GM10248 (cell line): ENCODE results near the gene TRPM2.

Experiments used
- CTCF ChIA-PET: fragments of 300-600 bp; sonication (Branson Sonifier 250); formaldehyde crosslinking; extraction: SDS; loops from one replicate; lab custom pipeline; 2021; ENCODE audit warnings: antibody characterized with exemption; lab: Yijun Ruan, JAX
- POLR2A ChIA-PET: fragments of 350-650 bp; sonication (Branson Sonifier 250); formaldehyde crosslinking; extraction: SDS; loops from one replicate; lab custom pipeline; 2020; ENCODE audit warnings: antibody characterized with exemption; lab: Yijun Ruan, JAX
- DNase-seq: peaks from one replicate; pipeline ENCODE4 v3.0.0; 2012; ENCODE audit errors: extremely low spot score
- TF ChIP-seq, protein P1 (sequence below): IDR thresholded peaks from 2 replicates; pipeline ENCODE4 v1.5.1; 2012; ENCODE audit warnings: mild to moderate bottlenecking, low read depth; ENCODE audit errors: extremely low read depth, missing control alignments, control extremely low read depth

The TRPM2 gene

DNA sequence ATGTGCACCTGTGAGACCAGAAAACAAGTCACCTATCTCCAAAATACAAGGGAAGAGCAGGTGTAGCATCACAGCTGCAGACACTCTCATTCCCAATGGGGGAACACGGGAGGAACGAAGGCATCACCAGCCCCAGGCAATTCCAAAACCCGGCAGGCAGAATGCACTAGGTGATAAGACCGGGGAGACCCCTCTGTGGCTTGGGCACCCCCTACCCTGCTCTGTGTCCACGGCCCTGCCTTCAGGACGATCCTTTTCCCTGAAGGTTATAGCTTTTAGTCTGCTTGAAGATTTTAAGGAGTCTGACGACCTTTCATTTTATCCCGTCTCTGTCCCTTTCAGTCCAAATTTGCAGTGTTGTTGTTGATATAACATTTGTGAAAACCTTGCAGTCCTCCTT, 19.2 kb downstream of the TRPM2 start:
- TF ChIP-seq, protein P1, sequence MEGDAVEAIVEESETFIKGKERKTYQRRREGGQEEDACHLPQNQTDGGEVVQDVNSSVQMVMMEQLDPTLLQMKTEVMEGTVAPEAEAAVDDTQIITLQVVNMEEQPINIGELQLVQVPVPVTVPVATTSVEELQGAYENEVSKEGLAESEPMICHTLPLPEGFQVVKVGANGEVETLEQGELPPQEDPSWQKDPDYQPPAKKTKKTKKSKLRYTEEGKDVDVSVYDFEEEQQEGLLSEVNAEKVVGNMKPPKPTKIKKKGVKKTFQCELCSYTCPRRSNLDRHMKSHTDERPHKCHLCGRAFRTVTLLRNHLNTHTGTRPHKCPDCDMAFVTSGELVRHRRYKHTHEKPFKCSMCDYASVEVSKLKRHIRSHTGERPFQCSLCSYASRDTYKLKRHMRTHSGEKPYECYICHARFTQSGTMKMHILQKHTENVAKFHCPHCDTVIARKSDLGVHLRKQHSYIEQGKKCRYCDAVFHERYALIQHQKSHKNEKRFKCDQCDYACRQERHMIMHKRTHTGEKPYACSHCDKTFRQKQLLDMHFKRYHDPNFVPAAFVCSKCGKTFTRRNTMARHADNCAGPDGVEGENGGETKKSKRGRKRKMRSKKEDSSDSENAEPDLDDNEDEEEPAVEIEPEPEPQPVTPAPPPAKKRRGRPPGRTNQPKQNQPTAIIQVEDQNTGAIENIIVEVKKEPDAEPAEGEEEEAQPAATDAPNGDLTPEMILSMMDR = no peak
- ChIA-PET CTCF (interaction anchor here (1.2 kb wide), 1 partner anchor 9 kb away, joined by 3 read pairs; no protein-coding TSS in a partner anchor), POLR2A (no interaction called here)
- DNase-seq = no peak

DNA sequence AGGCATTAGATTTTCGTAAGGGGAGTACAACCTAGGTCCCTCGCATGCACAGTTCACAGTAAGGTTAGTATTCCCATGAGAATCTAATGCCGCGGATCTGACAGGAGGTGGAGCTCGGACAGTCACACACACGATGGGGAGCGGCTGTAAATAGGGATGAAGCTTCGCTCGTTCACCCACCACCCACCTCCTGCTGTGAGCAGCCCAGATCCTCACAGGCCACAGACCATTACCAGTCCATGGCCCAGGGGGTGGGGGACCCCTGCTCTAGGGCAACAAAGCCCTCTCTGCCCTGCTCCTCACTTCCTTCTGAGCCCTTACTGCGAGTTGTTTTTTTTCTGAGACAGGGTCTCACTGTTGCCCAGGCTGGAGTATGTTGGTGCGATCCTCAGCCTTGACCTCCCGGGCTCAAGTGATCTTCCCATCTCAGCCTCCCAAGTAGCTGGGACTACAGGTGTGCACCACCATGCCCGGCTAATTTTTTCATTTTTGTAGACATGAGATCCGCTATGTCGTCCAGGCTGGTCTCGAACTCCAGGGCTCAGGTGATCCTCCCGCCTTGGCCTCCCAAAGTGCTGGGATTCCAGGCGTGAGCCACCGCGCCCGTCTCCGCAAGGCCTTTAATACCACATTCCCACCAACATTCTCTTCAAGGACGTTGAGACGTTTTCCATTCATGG, 21.3 kb downstream of the TRPM2 start:
- POLR2A ChIA-PET = no interaction called here
- TF ChIP-seq, protein P1 = no peak
- CTCF ChIA-PET = no interaction called here
- DNase-seq = no peak

DNA sequence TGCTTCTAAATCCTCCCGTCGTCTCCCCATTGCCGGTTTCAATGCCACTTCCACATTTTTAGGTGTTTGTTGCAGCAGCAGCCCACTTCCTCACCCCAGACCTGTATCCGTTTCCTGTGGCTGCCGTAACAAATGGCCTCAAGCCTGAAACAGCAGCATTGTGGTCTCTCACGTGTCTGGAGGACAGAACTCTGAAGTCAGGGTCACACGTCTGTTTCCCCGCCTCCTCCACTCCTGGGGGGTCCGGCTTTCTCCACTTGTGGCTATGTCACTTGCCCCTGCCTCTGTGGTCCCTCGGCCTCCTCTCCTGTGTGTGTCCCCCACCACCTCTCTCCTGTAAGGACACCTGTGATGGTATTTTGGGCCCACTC, 21.8 kb downstream of the TRPM2 start:
- DNase-seq = no peak
- TF ChIP-seq, protein P1 = no peak
- CTCF ChIA-PET = no interaction called here
- POLR2A ChIA-PET = no interaction called here

DNA sequence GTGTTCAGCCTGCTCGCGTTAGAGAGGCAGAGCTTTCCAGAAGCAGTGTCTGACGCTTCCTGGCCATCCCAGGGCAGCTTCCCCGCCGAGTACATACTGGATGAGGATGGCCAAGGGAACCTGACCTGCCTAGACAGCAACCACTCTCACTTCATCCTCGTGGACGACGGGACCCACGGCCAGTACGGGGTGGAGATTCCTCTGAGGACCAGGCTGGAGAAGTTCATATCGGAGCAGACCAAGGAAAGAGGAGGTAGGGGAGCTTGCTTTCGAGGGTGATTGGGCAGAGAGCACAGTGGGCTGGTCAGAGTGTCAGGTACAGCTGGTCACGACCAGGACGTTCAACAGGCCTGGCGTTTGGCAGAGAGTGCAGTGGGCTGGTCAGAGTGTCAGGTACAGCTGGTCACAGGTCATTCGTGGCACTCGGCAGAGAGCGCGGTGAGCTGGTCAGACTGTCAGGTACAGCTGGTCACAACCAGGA, 22.4 kb downstream of the TRPM2 start:
- POLR2A ChIA-PET = no interaction called here
- CTCF ChIA-PET = no interaction called here
- DNase-seq = no peak
- TF ChIP-seq, protein P1 = no peak

DNA sequence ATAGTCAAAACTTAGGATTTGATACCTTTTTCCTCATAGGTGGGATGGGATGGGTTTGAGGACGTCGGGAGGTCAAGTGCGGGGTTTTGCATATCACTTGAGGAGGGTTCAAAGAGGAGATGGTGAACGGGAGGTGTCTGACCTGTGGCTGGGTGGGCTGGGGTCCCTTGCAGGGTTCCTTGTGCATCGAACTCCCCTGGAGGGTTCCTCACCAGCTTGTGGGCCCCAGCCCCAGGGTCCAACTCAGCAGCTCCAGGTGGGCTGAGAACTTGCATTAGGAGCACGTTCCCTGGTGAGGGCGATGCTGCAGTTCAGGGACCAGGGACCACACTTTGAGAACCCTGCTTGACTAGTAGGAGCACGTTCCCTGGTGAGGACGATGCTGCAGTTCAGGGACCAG, 23.2 kb downstream of the TRPM2 start:
- DNase-seq = no peak
- ChIA-PET CTCF (no interaction called here), POLR2A (no interaction called here)
- TF ChIP-seq, protein P1 = no peak

DNA sequence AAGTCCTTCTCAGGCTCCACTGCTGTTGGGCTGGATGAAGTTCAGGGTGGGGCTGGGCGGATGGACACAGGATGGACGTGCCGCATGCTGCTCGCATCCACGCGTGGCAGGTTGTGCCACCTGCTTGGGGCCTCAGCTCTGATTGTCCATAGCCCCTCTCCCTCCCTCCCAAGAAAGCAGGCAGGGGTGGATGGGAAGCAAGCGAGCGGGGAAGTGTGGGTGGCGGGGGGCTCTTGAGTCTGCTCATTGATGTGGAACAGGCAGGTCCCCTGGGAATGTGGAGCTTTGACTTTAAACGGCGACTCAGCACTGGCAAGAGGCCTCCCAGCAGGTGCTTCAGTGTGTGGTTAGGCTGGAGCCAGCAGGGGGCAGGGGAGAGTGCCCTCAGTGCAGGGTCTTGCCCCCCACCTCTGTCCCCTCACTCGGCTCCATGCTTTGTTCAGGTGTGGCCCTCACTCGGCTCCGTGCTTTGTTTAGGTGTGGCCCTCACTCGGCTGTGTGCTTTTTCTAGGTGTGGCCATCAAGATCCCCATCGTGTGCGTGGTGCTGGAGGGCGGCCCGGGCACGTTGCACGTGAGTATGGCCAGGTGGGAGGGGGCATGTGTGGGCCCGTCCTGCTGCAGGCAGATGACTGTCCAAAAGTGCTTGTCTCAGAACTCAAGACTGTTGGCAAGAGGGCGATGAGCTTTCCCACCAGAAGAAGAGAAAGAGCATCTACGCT, 23.9 kb downstream of the TRPM2 start:
- CTCF ChIA-PET = no interaction called here
- DNase-seq = no peak
- POLR2A ChIA-PET = no interaction called here
- TF ChIP-seq, protein P1 = no peak
